Measurements from ENCODE around the gene PRTG. TPM values are rescaled to one million over a fixed set of nuclear protein-coding genes. Genes with fewer than 3 reads are reported as not detected.

The PRTG gene
- total and polyA plus RNA-seq, 4 donors = 0.05 to 2.4 (median 0.25) TPM

- 68% methylated on average over 3 of the region's 3 CpGs for WGBS
- peaks cover 0 to 34% (median 8%) of the 10 kb centered on the region in 4 donors for H3K27me3 ChIP-seq (ENCODE audit: control insufficient read depth in 4 of 4, insufficient read depth in 4 of 4, low read length in 3 of 4)
- H3K9me3 ChIP-seq (ENCODE audit: control insufficient read depth in 4 of 4, low read length in 3 of 4) = peaks cover 0 to 10% (median 0%) of the 10 kb centered on the region in 4 donors
- no peaks in the 10 kb centered on the region for H3K36me3 ChIP-seq (ENCODE audit: control insufficient read depth in 4 of 4, insufficient read depth in 3 of 4, low read depth in 1 of 4, low read length in 3 of 4)
- TF ChIP-seq SP1 (IDR thresholded peaks at IDR 0.05) (no peak), EGR1 (IDR thresholded peaks at IDR 0.05; ENCODE audit: low read depth in 2 of 2) (no peak), HNF4G (IDR thresholded peaks at IDR 0.05) (no peak), JUND (IDR thresholded peaks at IDR 0.05) (no peak), ATF3 (IDR thresholded peaks at IDR 0.05) (no peak), REST (IDR thresholded peaks at IDR 0.05) (no peak), GABPA (IDR thresholded peaks at IDR 0.05 in 1 of 2, conservative IDR thresholded peaks at IDR 0.05 in 1 of 2) (no peak), MAX (IDR thresholded peaks at IDR 0.05) (no peak), HNF4A (conservative IDR thresholded peaks at IDR 0.05) (no peak), FOXA2 (IDR thresholded peaks at IDR 0.05) (no peak), CTCF (IDR thresholded peaks at IDR 0.05; ENCODE audit: low read depth, low read length, missing input control) (no peak), RXRA (IDR thresholded peaks at IDR 0.05) (no peak), FOXA1 (IDR thresholded peaks at IDR 0.05) (no peak), YY1 (IDR thresholded peaks at IDR 0.05) (no peak)
- DNase-seq (ENCODE audit: low spot score) = no peak
- no peak overlapping the region for H3K27ac ChIP-seq (ENCODE audit: low read depth in 1 of 2, low read length in 2 of 2)
- H3K9ac ChIP-seq (ENCODE audit: low read depth in 1 of 2, low read length in 2 of 2) = no peak overlapping the region
- no peak overlapping the region for H3K4me3 ChIP-seq (ENCODE audit: low read depth in 1 of 3, low read length in 3 of 3)
- H3K4me1 ChIP-seq (ENCODE audit: control insufficient read depth in 4 of 4, insufficient read depth in 4 of 4, low read length in 3 of 4) = peaks cover 5 to 10% (median 7%) of the 10 kb centered on the region in 4 donors
Measured at GRCh38 chr15:55586808-55587207, 156.1 kb downstream of the PRTG start.

- Histone ChIP-seq H3K27ac (ENCODE audit: low read depth in 1 of 2, low read length in 2 of 2) (no peak overlapping the region), H3K4me1 (ENCODE audit: control insufficient read depth in 4 of 4, insufficient read depth in 4 of 4, low read length in 3 of 4) (no peaks in the 10 kb centered on the region), H3K9me3 (ENCODE audit: control insufficient read depth in 4 of 4, low read length in 3 of 4) (no peaks in the 10 kb centered on the region), H3K4me3 (ENCODE audit: low read depth in 1 of 3, low read length in 3 of 3) (no peak overlapping the region), H3K9ac (ENCODE audit: low read depth in 1 of 2, low read length in 2 of 2) (no peak overlapping the region), H3K27me3 (ENCODE audit: control insufficient read depth in 4 of 4, insufficient read depth in 4 of 4, low read length in 3 of 4) (peaks cover 0 to 3% (median under 1%) of the 10 kb centered on the region in 4 donors), H3K36me3 (ENCODE audit: control insufficient read depth in 4 of 4, insufficient read depth in 3 of 4, low read depth in 1 of 4, low read length in 3 of 4) (no peaks in the 10 kb centered on the region)
- DNase-seq (ENCODE audit: low spot score) = no peak
- WGBS = 46% methylated on average over 6 of the region's 6 CpGs
- TF ChIP-seq ZBTB33 (IDR thresholded peaks at IDR 0.05) (no peak), GABPA (IDR thresholded peaks at IDR 0.05 in 1 of 2, conservative IDR thresholded peaks at IDR 0.05 in 1 of 2) (no peak), MAX (IDR thresholded peaks at IDR 0.05) (no peak), JUND (IDR thresholded peaks at IDR 0.05) (no peak), HNF4A (conservative IDR thresholded peaks at IDR 0.05) (no peak), HNF4G (IDR thresholded peaks at IDR 0.05) (no peak), FOXA1 (IDR thresholded peaks at IDR 0.05) (no peak), YY1 (IDR thresholded peaks at IDR 0.05) (no peak), TAF1 (conservative IDR thresholded peaks at IDR 0.05) (no peak), RAD21 (IDR thresholded peaks at IDR 0.05) (no peak), NR2F2 (IDR thresholded peaks at IDR 0.05) (no peak), SP1 (IDR thresholded peaks at IDR 0.05) (no peak), CTCF (IDR thresholded peaks at IDR 0.05; ENCODE audit: low read depth, low read length, missing input control) (no peak), EGR1 (IDR thresholded peaks at IDR 0.05; ENCODE audit: low read depth in 2 of 2) (no peak), RXRA (IDR thresholded peaks at IDR 0.05) (no peak)
Measured at GRCh38 chr15:55576943-55577342, 166.0 kb downstream of the PRTG start.
